MM.1S (cell line): ENCODE data around the gene MYL12A.

Source experiments
- CTCF ChIP-seq: fragments of 300-600 bp; sonication (generic); IDR thresholded peaks from 2 replicates; pipeline ENCODE4 v1.5.1; 2016; ENCODE audit warnings: antibody characterized with exemption, low read length, mixed read lengths
- EZH2 ChIP-seq: fragments of 300-600 bp; sonication (generic); optimal IDR thresholded peaks from 2 replicates; pipeline ENCODE3; 2017; ENCODE audit warnings: low read depth, mild to moderate bottlenecking, antibody characterized with exemption, low read length, mixed read lengths
- EZH2phosphoT487 ChIP-seq: fragments of 300-600 bp; sonication (generic); IDR thresholded peaks from 2 replicates; pipeline ENCODE4 v1.6.1; 2018; ENCODE audit warnings: antibody characterized with exemption, low read length

- TF ChIP-seq CTCF: no peak
- TF ChIP-seq EZH2phosphoT487: no peak
- no peak for TF ChIP-seq EZH2
Observed at GRCh38 chr18:3266062-3266608, 18.5 kb downstream of the MYL12A start.
